ENCODE results near the gene TCL1A.

- TF ChIP-seq CTCF (IDR thresholded peaks at IDR 0.05) (no peak), POLR2A (IDR thresholded peaks at IDR 0.05) (no peak)
These were observed 36.6 kb downstream of the TCL1A start for GRCh38 chr14:95677179-95677835.
